ENCODE results near the gene CRIP1. TPM values are rescaled to one million over a fixed set of nuclear protein-coding genes. Genes with fewer than 3 reads are reported as not detected.

Gene CRIP1
- total RNA-seq, 4 donors from 2014 or later, result 10.0 to 41.8 (median 28.1) TPM

- no peak for TF ChIP-seq CTCF (IDR thresholded peaks at IDR 0.05; ENCODE audit: low read depth)
Measured at GRCh38 chr14:105529319-105529568, 42.6 kb downstream of the CRIP1 start.

- no peak for TF ChIP-seq CTCF (IDR thresholded peaks at IDR 0.05; ENCODE audit: low read depth)
Measured at GRCh38 chr14:105529569-105530284, 43.0 kb downstream of the CRIP1 start.

- TF ChIP-seq CTCF (IDR thresholded peaks at IDR 0.05; ENCODE audit: low read depth), result no peak
Measured at GRCh38 chr14:105530285-105531087, 43.8 kb downstream of the CRIP1 start.

GRCh38 chr14:105531088-105531893 is 44.6 kb downstream of the CRIP1 start:
- TF ChIP-seq CTCF (IDR thresholded peaks at IDR 0.05; ENCODE audit: low read depth), result no peak

GRCh38 chr14:105531894-105532623 is 45.4 kb downstream of the CRIP1 start:
- no peak for TF ChIP-seq CTCF (IDR thresholded peaks at IDR 0.05; ENCODE audit: low read depth)

GRCh38 chr14:105532735-105533141 is 46.1 kb downstream of the CRIP1 start:
- no peak for TF ChIP-seq CTCF (IDR thresholded peaks at IDR 0.05; ENCODE audit: low read depth)
